Sigmoid colon (tissue), 7 donors: ENCODE results near the gene SHISA3. TPM values are rescaled to one million over a fixed set of nuclear protein-coding genes. Genes with fewer than 3 reads are reported as not detected.

ENCODE experiments used
- DNase-seq: peaks from one replicate; pipeline ENCODE4 v3.0.0-alpha.2; 2019
- H3K27ac ChIP-seq, 4 donors: fragments of 200-600 bp; sonication (generic); one replicate each; pipeline ENCODE4 v1.5.1; 2016 to 2019; ENCODE audit warnings: mild to moderate bottlenecking in 1 of 4
- H3K27me3 ChIP-seq, 3 donors: fragments of 200-600 bp; sonication (generic); one replicate each; pipeline ENCODE4 v1.5.1; 2019; ENCODE audit warnings: mild to moderate bottlenecking in 1 of 3
- H3K36me3 ChIP-seq, 4 donors: fragments of 200-600 bp; sonication (generic); one replicate each; pipeline ENCODE4 v1.5.1; 2016 to 2019
- H3K4me1 ChIP-seq, 4 donors: fragments of 200-600 bp; sonication (generic); one replicate each; pipeline ENCODE4 v1.5.1; 2017 to 2019
- H3K4me3 ChIP-seq, 4 donors: fragments of 200-600 bp; sonication (generic); one replicate each; pipeline ENCODE4 v1.5.1; 2017 to 2019; ENCODE audit warnings: mild to moderate bottlenecking in 2 of 4, moderate library complexity in 1 of 4
- H3K9me3 ChIP-seq, 4 donors: fragments of 200-600 bp in 3 of 4; sonication (generic) in 3 of 4; one replicate each; pipeline versions ENCODE4 v1.5.1 to v1.6.1; 2013 to 2019
- CTCF ChIP-seq, 4 experiments: fragments of 450-650 bp in 3 of 4; fragments of 200-600 bp in 1 of 4; IDR thresholded peaks; one replicate each; pipeline ENCODE4 v1.5.1; 2016 to 2019; ENCODE audit warnings: antibody characterized with exemption in 4 of 4, mild to moderate bottlenecking in 3 of 4, moderate library complexity in 2 of 4
- EP300 ChIP-seq, 4 donors: sonication (generic); formaldehyde crosslinking; IDR thresholded peaks; one replicate each; pipeline ENCODE4 v1.6.1; 2017; ENCODE audit warnings: antibody characterized with exemption in 4 of 4
- POLR2A ChIP-seq, 2 donors: fragments of 450-650 bp; IDR thresholded peaks; one replicate each; pipeline ENCODE4 v1.6.1; 2016; ENCODE audit warnings: antibody characterized with exemption in 2 of 2, mild to moderate bottlenecking in 2 of 2, moderate library complexity in 2 of 2
- POLR2AphosphoS5 ChIP-seq, 4 donors: sonication (generic); formaldehyde crosslinking; IDR thresholded peaks; one replicate each; pipeline ENCODE4 v1.6.1; 2017; ENCODE audit warnings: antibody characterized with exemption in 4 of 4
- WGBS, 2 donors: extraction: QIAGEN DNeasy Blood & Tissue Kit; methylation state at CpG; one replicate each; pipeline ENCODE4 v1.1.7; 2013; 5-methylcytosine and 5-hydroxymethylcytosine counted together
- intact Hi-C: fragments of 100-400 bp; cut with DNase I; formaldehyde crosslinking; loops from one replicate; pipeline ENCODE4 v1.15.1; 2023
- polyA plus RNA-seq, 3 donors: library from polyadenylated mRNA; stranded (reverse); fragments of 200-250 nt; gene quantifications; one replicate each; pipeline ENCODE4 v1.2.3, GENCODE V29; 2013
- total RNA-seq, 4 donors: library from RNA; depleted of rRNA; stranded (reverse); fragments of >200 nt; gene quantifications; one replicate each; pipeline ENCODE4 v1.1.0, GENCODE V29; 2016
- donor health status: healthy with polysubstance abuse.
- donor health status: Bipolar disorder and iron deficiency.
- donor health status: healthy.

Gene SHISA3
- total and polyA plus RNA-seq, 7 donors, result 2.1 to 13.9 (median 4.3) TPM; not detected in 1

- no peak for TF ChIP-seq CTCF (IDR thresholded peaks at IDR 0.05)
- TF ChIP-seq POLR2A (IDR thresholded peaks at IDR 0.05), result no peak
- TF ChIP-seq POLR2AphosphoS5 (IDR thresholded peaks at IDR 0.05), result no peak
- no peak for TF ChIP-seq EP300 (IDR thresholded peaks at IDR 0.05)
- DNase-seq, result no peak
- Histone ChIP-seq H3K9me3 (no peaks in the 10 kb centered on the region), H3K4me3 (no peak overlapping the region), H3K36me3 (no peaks in the 10 kb centered on the region), H3K4me1 (no peaks in the 10 kb centered on the region), H3K27me3 (peaks cover 0 to 8% (median 0%) of the 10 kb centered on the region in 3 donors), H3K27ac (no peak overlapping the region)
- intact Hi-C loops, result no loop called here
- WGBS, 2 donors, result 33 to 63% methylated on average over 10 of the region's 10 CpGs
Observed at GRCh38 chr4:42390622-42391354, 6.5 kb upstream of the SHISA3 start.

GRCh38 chr4:42391355-42391664, 6.0 kb upstream of the SHISA3 start:
- Histone ChIP-seq H3K27ac (no peak overlapping the region), H3K27me3 (peaks cover 0 to 13% (median under 1%) of the 10 kb centered on the region in 3 donors), H3K9me3 (no peaks in the 10 kb centered on the region), H3K36me3 (no peaks in the 10 kb centered on the region), H3K4me1 (peaks cover 0 to under 1% (median 0%) of the 10 kb centered on the region in 4 donors), H3K4me3 (no peak overlapping the region)
- WGBS, 2 donors, result 48 to 83% methylated on average over 2 of the region's 2 CpGs
- no peak for DNase-seq
- TF ChIP-seq POLR2A (IDR thresholded peaks at IDR 0.05), result no peak
- no peak for TF ChIP-seq POLR2AphosphoS5 (IDR thresholded peaks at IDR 0.05)
- no peak for TF ChIP-seq CTCF (IDR thresholded peaks at IDR 0.05)
- TF ChIP-seq EP300 (IDR thresholded peaks at IDR 0.05), result no peak
- intact Hi-C loops, result no loop called here

- 59 to 65% methylated on average over 5 of the region's 5 CpGs for WGBS, 2 donors
- H3K4me3 ChIP-seq, result no peak overlapping the region
- peaks cover 0 to 7% (median 6%) of the 10 kb centered on the region in 4 donors for H3K4me1 ChIP-seq
- intact Hi-C loops, result no loop called here
- TF ChIP-seq POLR2A (IDR thresholded peaks at IDR 0.05) (no peak), POLR2AphosphoS5 (IDR thresholded peaks at IDR 0.05) (no peak), CTCF (IDR thresholded peaks at IDR 0.05) (no peak), EP300 (IDR thresholded peaks at IDR 0.05) (no peak)
- no peak for DNase-seq
- no peaks in the 10 kb centered on the region for H3K36me3 ChIP-seq
- H3K27ac ChIP-seq, result no peak overlapping the region
- no peaks in the 10 kb centered on the region for H3K9me3 ChIP-seq
- peaks cover 4 to 20% (median 7%) of the 10 kb centered on the region in 3 donors for H3K27me3 ChIP-seq
Observed at GRCh38 chr4:42391981-42392380, 5.3 kb upstream of the SHISA3 start.

- TF ChIP-seq CTCF (IDR thresholded peaks at IDR 0.05) (no peak), POLR2AphosphoS5 (IDR thresholded peaks at IDR 0.05) (no peak), EP300 (IDR thresholded peaks at IDR 0.05) (no peak), POLR2A (IDR thresholded peaks at IDR 0.05) (no peak)
- 88 to 89% methylated on average over 4 of the region's 4 CpGs for WGBS, 2 donors
- intact Hi-C loops, result no loop called here
- no peak overlapping the region for H3K27ac ChIP-seq
- no peaks in the 10 kb centered on the region for H3K9me3 ChIP-seq
- peaks cover 9 to 25% (median 12%) of the 10 kb centered on the region in 3 donors for H3K27me3 ChIP-seq
- peaks cover 0 to 11% (median 10%) of the 10 kb centered on the region in 4 donors for H3K4me1 ChIP-seq
- H3K4me3 ChIP-seq, result no peak overlapping the region
- DNase-seq, result no peak
- no peaks in the 10 kb centered on the region for H3K36me3 ChIP-seq
Observed at GRCh38 chr4:42392436-42392835, 4.9 kb upstream of the SHISA3 start.
